Loucy (cell line): Measurements from ENCODE around the gene HIVEP1.

Experiments used
- H2AFZ ChIP-seq: fragments of 200-600 bp; sonication (generic); 2 replicates; pipeline ENCODE4 v1.6.0; 2016; ENCODE audit warnings: antibody characterized with exemption, mild to moderate bottlenecking, low read length, moderate library complexity
- H3F3A ChIP-seq: fragments of 200-600 bp; 2 replicates; pipeline ENCODE4 v1.6.0; 2016; ENCODE audit warnings: antibody characterized with exemption, low read depth, mild to moderate bottlenecking
- H3K27me3 ChIP-seq: fragments of 200-600 bp; sonication (generic); 2 replicates; pipeline ENCODE4 v1.6.1; 2014; ENCODE audit warnings: low read length, mild to moderate bottlenecking; ENCODE audit not compliant: insufficient read depth, poor library complexity, severe bottlenecking
- H3K36me3 ChIP-seq: fragments of 200-600 bp; sonication (generic); 2 replicates; pipeline ENCODE4 v1.6.1; 2016; ENCODE audit warnings: low read length; ENCODE audit not compliant: insufficient read depth
- H3K4me1 ChIP-seq: fragments of 200-600 bp; sonication (generic); 2 replicates; pipeline ENCODE4 v1.5.1; 2014; ENCODE audit warnings: low read length, mild to moderate bottlenecking; ENCODE audit not compliant: insufficient read depth, poor library complexity, severe bottlenecking
- H3K4me2 ChIP-seq: fragments of 200-600 bp; sonication (generic); 2 replicates; pipeline ENCODE4 v1.6.0; 2014; ENCODE audit warnings: antibody characterized with exemption, low read length, low read depth, mild to moderate bottlenecking; ENCODE audit not compliant: poor library complexity, severe bottlenecking
- H3K4me3 ChIP-seq: fragments of 200-600 bp; sonication (generic); 2 replicates; pipeline ENCODE4 v1.5.1; 2014; ENCODE audit warnings: low read length, mild to moderate bottlenecking, mixed read lengths; ENCODE audit not compliant: poor library complexity, severe bottlenecking
- H3K79me2 ChIP-seq: fragments of 200-600 bp; sonication (generic); 2 replicates; pipeline ENCODE4 v1.6.1; 2014; ENCODE audit warnings: low read length; ENCODE audit not compliant: insufficient read depth
- H3K9ac ChIP-seq: fragments of 200-600 bp; sonication (generic); 2 replicates; pipeline ENCODE4 v1.6.0; 2014; ENCODE audit warnings: mild to moderate bottlenecking, low read depth, low read length, moderate library complexity; ENCODE audit not compliant: poor library complexity, severe bottlenecking
- H3K9me2 ChIP-seq: fragments of 200-600 bp; sonication (generic); replicated peaks from 2 replicates; pipeline ENCODE4 v1.6.1; 2016; ENCODE audit warnings: low read depth, low read length, mixed read lengths
- H3K9me3 ChIP-seq: fragments of 200-600 bp; sonication (generic); 2 replicates; pipeline ENCODE4 v1.6.1; 2014; ENCODE audit warnings: mild to moderate bottlenecking, antibody characterized with exemption, low read length, low read depth; ENCODE audit not compliant: insufficient read depth
- H4K20me1 ChIP-seq: fragments of 200-600 bp; sonication (generic); 2 replicates; pipeline ENCODE4 v1.6.0; 2014; ENCODE audit warnings: antibody characterized with exemption, low read length, mild to moderate bottlenecking; ENCODE audit not compliant: insufficient read depth, poor library complexity, severe bottlenecking
- CTCF ChIP-seq: fragments of 200-600 bp; sonication (generic); conservative IDR thresholded peaks from 2 replicates; pipeline ENCODE4 v1.5.1; 2014; ENCODE audit warnings: mild to moderate bottlenecking, antibody characterized with exemption, low read length
- EZH2phosphoT487 ChIP-seq: fragments of 200-600 bp; IDR thresholded peaks from 2 replicates; pipeline ENCODE4 v1.6.1; 2018; ENCODE audit warnings: antibody characterized with exemption, mild to moderate bottlenecking, moderate library complexity, borderline replicate concordance

The HIVEP1 gene

GRCh38 chr6:12071064-12071615 lies 59.0 kb downstream of the HIVEP1 start:
- peaks cover 6% of the 10 kb centered on the region for H4K20me1 ChIP-seq
- H2AFZ ChIP-seq = no peak overlapping the region
- no peaks in the 10 kb centered on the region for H3F3A ChIP-seq
- H3K79me2 ChIP-seq = peaks cover 19% of the 10 kb centered on the region
- peaks cover 11% of the 10 kb centered on the region for H3K4me1 ChIP-seq
- TF ChIP-seq CTCF = no peak
- no peak for TF ChIP-seq EZH2phosphoT487
- no peak overlapping the region for H3K9ac ChIP-seq
- H3K27me3 ChIP-seq = no peaks in the 10 kb centered on the region
- no peaks in the 10 kb centered on the region for H3K36me3 ChIP-seq
- H3K4me2 ChIP-seq = no peak overlapping the region
- H3K4me3 ChIP-seq = no peak overlapping the region
- H3K9me3 ChIP-seq = no peaks in the 10 kb centered on the region
- H3K9me2 ChIP-seq = no peaks in the 10 kb centered on the region

GRCh38 chr6:12075067-12075563 lies 63.0 kb downstream of the HIVEP1 start:
- Histone ChIP-seq H2AFZ (no peak overlapping the region), H3K4me2 (no peak overlapping the region), H3K36me3 (no peaks in the 10 kb centered on the region), H3K9me3 (no peaks in the 10 kb centered on the region), H3F3A (no peaks in the 10 kb centered on the region), H3K9me2 (no peaks in the 10 kb centered on the region), H3K27me3 (no peaks in the 10 kb centered on the region), H3K4me3 (no peak overlapping the region), H4K20me1 (peaks cover 6% of the 10 kb centered on the region), H3K9ac (no peak overlapping the region), H3K79me2 (peaks cover 15% of the 10 kb centered on the region), H3K4me1 (peaks cover 9% of the 10 kb centered on the region)
- TF ChIP-seq CTCF (peak; percentile 66), EZH2phosphoT487 (no peak)

GRCh38 chr6:12077021-12077710 lies 65.1 kb downstream of the HIVEP1 start:
- H3K4me1 ChIP-seq = no peaks in the 10 kb centered on the region
- no peak overlapping the region for H3K4me2 ChIP-seq
- H3F3A ChIP-seq = no peaks in the 10 kb centered on the region
- no peak overlapping the region for H3K9ac ChIP-seq
- no peak for TF ChIP-seq EZH2phosphoT487
- no peak for TF ChIP-seq CTCF
- no peaks in the 10 kb centered on the region for H3K27me3 ChIP-seq
- no peaks in the 10 kb centered on the region for H3K9me2 ChIP-seq
- no peak overlapping the region for H3K4me3 ChIP-seq
- H2AFZ ChIP-seq = no peak overlapping the region
- H3K79me2 ChIP-seq = peaks cover 9% of the 10 kb centered on the region
- H4K20me1 ChIP-seq = peaks cover under 1% of the 10 kb centered on the region
- no peaks in the 10 kb centered on the region for H3K36me3 ChIP-seq
- H3K9me3 ChIP-seq = no peaks in the 10 kb centered on the region
